RWPE2 (cell line): ENCODE results near the gene PACSIN2.

ENCODE experiments used
- ATAC-seq: fragments of 200-7000 bp; cut with Tn5 transposase; 3 replicates; pipeline ENCODE4 v1.9.1; 2021; ENCODE audit warnings: low read depth
- DNase-seq: peaks from one replicate; pipeline ENCODE4 v3.0.0-alpha.2; 2020; ENCODE audit warnings: low spot score
- H3K27ac ChIP-seq: fragments of 450-650 bp; 2 replicates; pipeline ENCODE4 v1.5.1; 2017; ENCODE audit warnings: mild to moderate bottlenecking; ENCODE audit not compliant: poor library complexity, severe bottlenecking
- H3K27me3 ChIP-seq: fragments of 250-450 bp; sonication (Bioruptor Pico); 2 replicates; pipeline ENCODE4 v1.5.1; 2021; ENCODE audit warnings: mild to moderate bottlenecking, moderate library complexity; ENCODE audit not compliant: insufficient read depth, poor library complexity, severe bottlenecking
- H3K36me3 ChIP-seq: fragments of 250-450 bp; sonication (Bioruptor Pico); 2 replicates; pipeline ENCODE4 v1.5.1; 2020; ENCODE audit warnings: low read depth, mild to moderate bottlenecking, moderate library complexity
- H3K4me1 ChIP-seq: fragments of 250-450 bp; sonication (Bioruptor Pico); 2 replicates; pipeline ENCODE4 v1.5.1; 2021; ENCODE audit warnings: mild to moderate bottlenecking, moderate library complexity; ENCODE audit not compliant: insufficient read depth, poor library complexity, severe bottlenecking
- H3K4me3 ChIP-seq: fragments of 250-450 bp; sonication (Bioruptor Pico); 2 replicates; pipeline ENCODE4 v1.5.1; 2021; ENCODE audit warnings: mild to moderate bottlenecking, moderate library complexity; ENCODE audit not compliant: severe bottlenecking
- H3K9me3 ChIP-seq: fragments of 250-450 bp; sonication (Bioruptor Pico); 2 replicates; pipeline ENCODE4 v1.5.1; 2021; ENCODE audit warnings: mild to moderate bottlenecking, moderate library complexity; ENCODE audit not compliant: severe bottlenecking
- CTCF ChIP-seq: fragments of 450-650 bp; IDR thresholded peaks from one replicate; pipeline ENCODE4 v1.5.1; 2017; ENCODE audit warnings: mild to moderate bottlenecking, moderate library complexity; ENCODE audit not compliant: poor library complexity, severe bottlenecking

The PACSIN2 gene

GRCh38 chr22:42884616-42885375 lies 130.2 kb downstream of the PACSIN2 start:
- no peak for TF ChIP-seq CTCF
- no peaks in the 10 kb centered on the region for H3K27me3 ChIP-seq
- H3K4me3 ChIP-seq = no peak overlapping the region
- no peaks in the 10 kb centered on the region for H3K4me1 ChIP-seq
- H3K9me3 ChIP-seq = no peaks in the 10 kb centered on the region
- H3K27ac ChIP-seq = no peak overlapping the region
- DNase-seq = no peak
- H3K36me3 ChIP-seq = peaks cover 61% of the 10 kb centered on the region
- no peak for ATAC-seq

GRCh38 chr22:42883970-42884369 lies 131.0 kb downstream of the PACSIN2 start:
- TF ChIP-seq CTCF = no peak
- peaks cover 61% of the 10 kb centered on the region for H3K36me3 ChIP-seq

GRCh38 chr22:42883121-42883520 lies 131.8 kb downstream of the PACSIN2 start:
- no peaks in the 10 kb centered on the region for H3K4me1 ChIP-seq
- no peak overlapping the region for H3K4me3 ChIP-seq
- no peak overlapping the region for H3K27ac ChIP-seq
- DNase-seq (no peak), ATAC-seq (no peak)
- H3K9me3 ChIP-seq = no peaks in the 10 kb centered on the region
- H3K36me3 ChIP-seq = peaks cover 59% of the 10 kb centered on the region
- no peak for TF ChIP-seq CTCF
- H3K27me3 ChIP-seq = no peaks in the 10 kb centered on the region

More at GRCh38 chr22:42883970-42884369, 131.0 kb downstream of the PACSIN2 start:
- no peak for ATAC-seq
- no peak for DNase-seq
- Histone ChIP-seq H3K4me1 (no peaks in the 10 kb centered on the region), H3K9me3 (no peaks in the 10 kb centered on the region), H3K27ac (no peak overlapping the region), H3K27me3 (no peaks in the 10 kb centered on the region), H3K4me3 (no peak overlapping the region)

GRCh38 chr22:42881982-42882656 lies 132.8 kb downstream of the PACSIN2 start:
- no peak for DNase-seq
- ATAC-seq = no peak
- no peak overlapping the region for H3K27ac ChIP-seq

More at GRCh38 chr22:42881982-42882656, 132.8 kb downstream of the PACSIN2 start:
- Histone ChIP-seq H3K4me3 (no peak overlapping the region), H3K27me3 (no peaks in the 10 kb centered on the region), H3K4me1 (no peaks in the 10 kb centered on the region), H3K36me3 (peaks cover 66% of the 10 kb centered on the region), H3K9me3 (no peaks in the 10 kb centered on the region)
- no peak for TF ChIP-seq CTCF
